MCF 10A (cell line): ENCODE measurements around the gene PCNX2. TPM values are rescaled to one million over a fixed set of nuclear protein-coding genes. Genes with fewer than 3 reads are reported as not detected.

Source experiments
- Bru-seq: library from RNA; stranded (reverse); fragments of 400-500 nt; gene quantifications from one replicate; lab custom pipeline; 2021; lab: Mats Ljungman, UMichigan
- BruChase-seq, 2 experiments: library from RNA; stranded (reverse); fragments of 400-500 nt; gene quantifications; one replicate each; lab custom pipeline; 2021; lab: Mats Ljungman, UMichigan
- BruUV-seq: library from RNA; stranded (reverse); fragments of 400-500 nt; replicated peaks from 2 replicates; lab custom pipeline; 2021; lab: Mats Ljungman, UMichigan
- CTCF ChIA-PET: fragments of 300-600 bp; sonication (Branson Sonifier 250); formaldehyde crosslinking; extraction: SDS; loops from one replicate; lab custom pipeline; 2021; ENCODE audit warnings: antibody characterized with exemption, inconsistent platforms; lab: Yijun Ruan, JAX
- POLR2A ChIA-PET: fragments of 300-600, 350-650 bp; sonication (Branson Sonifier 250); formaldehyde crosslinking; extraction: SDS; loops from one replicate; lab custom pipeline; 2020; ENCODE audit warnings: antibody characterized with exemption, inconsistent platforms; lab: Yijun Ruan, JAX
- DNase-seq: peaks from one replicate; pipeline ENCODE4 v3.0.0-alpha.2; 2018; ENCODE audit not compliant: unreplicated experiment
- H3K27ac Mint-ChIP-seq: one replicate; pipeline ENCODE4 v1.8.0; 2022; ENCODE audit warnings: mild to moderate bottlenecking, low read depth, mixed read lengths; ENCODE audit not compliant: unreplicated experiment
- H3K27me3 Mint-ChIP-seq: one replicate; pipeline ENCODE4 v1.8.0; 2022; ENCODE audit warnings: mixed read lengths; ENCODE audit not compliant: insufficient read depth, unreplicated experiment
- H3K36me3 Mint-ChIP-seq: one replicate; pipeline ENCODE4 v1.8.0; 2022; ENCODE audit warnings: mild to moderate bottlenecking, moderate library complexity, mixed read lengths; ENCODE audit not compliant: insufficient read depth, unreplicated experiment
- H3K4me1 Mint-ChIP-seq: one replicate; pipeline ENCODE4 v1.8.0; 2022; ENCODE audit warnings: mixed read lengths; ENCODE audit not compliant: insufficient read depth, unreplicated experiment
- H3K4me3 Mint-ChIP-seq: one replicate; pipeline ENCODE4 v1.8.0; 2022; ENCODE audit warnings: mild to moderate bottlenecking, moderate library complexity, mixed read lengths; ENCODE audit not compliant: unreplicated experiment
- H3K9me3 Mint-ChIP-seq: one replicate; pipeline ENCODE4 v1.8.0; 2022; ENCODE audit warnings: mixed read lengths; ENCODE audit not compliant: unreplicated experiment
- intact Hi-C: fragments of 100-400 bp; cut with micrococcal nuclease; formaldehyde crosslinking; loops from 2 replicates; pipeline ENCODE4 v1.14.1; 2022
- long read RNA-seq: library from polyadenylated mRNA; stranded (forward); transcript quantifications from one replicate; pipeline ENCODE4 v2.0.0, GENCODE V29; 2022
- total RNA-seq: library from RNA; stranded (reverse); gene quantifications from 2 replicates; pipeline ENCODE4 v1.2.3, GENCODE V29; 2022
- TF ChIP-seq, protein P1 (sequence below): fragments of 200-600 bp; IDR thresholded peaks from one replicate; pipeline ENCODE4 v1.8.0; 2022; ENCODE audit warnings: antibody characterized with exemption, mild to moderate bottlenecking; ENCODE audit not compliant: unreplicated experiment

PCNX2 gene
- 80.5 and 85.3 TPM in 2 replicates for total RNA-seq
- percentile 95 among the genes with signal in this experiment for Bru-seq, nascent RNA
- percentile 89 among the genes with signal in this experiment for BruChase-seq, experiment 1, labeled RNA remaining after a 6-hour chase
- BruChase-seq, experiment 2, labeled RNA remaining after a 2-hour chase: percentile 94 among the genes with signal in this experiment
- long read RNA-seq, partial matches to known transcripts: 15 of 59 reads
- long read RNA-seq, other reads (novel, unspliced or antisense): 44 of 59 reads

GRCh38 chr1:233295237-233295974 is at the start of gene PCNX2:
PCNX2 (minus strand) TSS chr1:233295725; CDS start chr1:233295478, 247 bp downstream.
- no peaks in the 10 kb centered on the region for H3K9me3 Mint-ChIP-seq
- intact Hi-C loops: no loop called here
- H3K36me3 Mint-ChIP-seq: peaks cover 6% of the 10 kb centered on the region
- peaks cover 28% of the 10 kb centered on the region for H3K4me1 Mint-ChIP-seq
- ChIA-PET CTCF (interaction anchor here (0.6 to 1.9 kb wide), 5 partner anchors 9 to 1030 kb away, joined by 3 to 13 read pairs (median 4); no protein-coding TSS in a partner anchor), POLR2A (interaction anchor here (0.7 to 10.3 kb wide), 20 partner anchors 8 to 1062 kb away, joined by 3 to 129 read pairs (median 4); partner anchors contain the start of gene MAP3K21)
- no TSS peak for BruUV-seq
- peak; percentile 88 for DNase-seq
- peak within 1 kb of the TSS; percentile 68 for H3K27ac Mint-ChIP-seq
- TF ChIP-seq, protein P1, sequence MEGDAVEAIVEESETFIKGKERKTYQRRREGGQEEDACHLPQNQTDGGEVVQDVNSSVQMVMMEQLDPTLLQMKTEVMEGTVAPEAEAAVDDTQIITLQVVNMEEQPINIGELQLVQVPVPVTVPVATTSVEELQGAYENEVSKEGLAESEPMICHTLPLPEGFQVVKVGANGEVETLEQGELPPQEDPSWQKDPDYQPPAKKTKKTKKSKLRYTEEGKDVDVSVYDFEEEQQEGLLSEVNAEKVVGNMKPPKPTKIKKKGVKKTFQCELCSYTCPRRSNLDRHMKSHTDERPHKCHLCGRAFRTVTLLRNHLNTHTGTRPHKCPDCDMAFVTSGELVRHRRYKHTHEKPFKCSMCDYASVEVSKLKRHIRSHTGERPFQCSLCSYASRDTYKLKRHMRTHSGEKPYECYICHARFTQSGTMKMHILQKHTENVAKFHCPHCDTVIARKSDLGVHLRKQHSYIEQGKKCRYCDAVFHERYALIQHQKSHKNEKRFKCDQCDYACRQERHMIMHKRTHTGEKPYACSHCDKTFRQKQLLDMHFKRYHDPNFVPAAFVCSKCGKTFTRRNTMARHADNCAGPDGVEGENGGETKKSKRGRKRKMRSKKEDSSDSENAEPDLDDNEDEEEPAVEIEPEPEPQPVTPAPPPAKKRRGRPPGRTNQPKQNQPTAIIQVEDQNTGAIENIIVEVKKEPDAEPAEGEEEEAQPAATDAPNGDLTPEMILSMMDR: no peak
- H3K27me3 Mint-ChIP-seq: no peaks in the 10 kb centered on the region
- H3K4me3 Mint-ChIP-seq: peak within 1 kb of the TSS; percentile 81

DNA sequence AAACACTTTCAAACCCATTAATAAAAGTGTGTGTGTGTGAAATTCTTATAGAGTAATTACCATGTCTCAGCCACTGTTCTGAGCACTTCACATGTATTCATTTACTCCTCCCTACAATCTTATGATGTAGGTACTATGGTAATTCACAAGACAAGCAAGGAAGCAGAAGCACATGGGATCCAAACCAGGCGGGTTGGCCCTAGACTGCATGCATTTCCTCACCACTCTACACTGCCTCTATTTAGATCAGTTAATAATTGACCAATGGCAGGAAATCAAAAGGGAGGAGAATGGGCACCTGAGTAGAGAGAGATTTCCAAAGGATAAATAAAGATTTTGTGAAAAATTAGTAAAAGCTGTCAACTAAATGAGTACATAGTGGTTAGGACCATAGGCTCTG is 47.7 kb upstream of the PCNX2 start:
- Mint-ChIP-seq H3K4me1 (peaks cover 6% of the 10 kb centered on the region), H3K9me3 (no peaks in the 10 kb centered on the region), H3K36me3 (peaks cover 16% of the 10 kb centered on the region), H3K27me3 (no peaks in the 10 kb centered on the region), H3K27ac (no peak overlapping the region), H3K4me3 (no peak overlapping the region)
- TF ChIP-seq, protein P1: no peak
- intact Hi-C loops: no loop called here
- ChIA-PET POLR2A (interaction anchor here (1.2 to 8.6 kb wide), 4 partner anchors 8 to 18 kb away, joined by 3 to 82 read pairs (median 7); partner anchors contain the start of gene MAP3K21), CTCF (interaction anchor here (0.6 to 1.2 kb wide), 5 partner anchors 8 to 98 kb away, joined by 3 to 4 read pairs (median 4); partner anchors contain the start of gene MAP3K21)
- DNase-seq: no peak
- no TSS peak for BruUV-seq

- BruUV-seq: no TSS peak
- DNase-seq: no peak
- ChIA-PET POLR2A (interaction anchor here (0.7 to 8.6 kb wide), 5 partner anchors 8 to 1031 kb away, joined by 3 to 82 read pairs (median 7); partner anchors contain the start of genes COA6 and MAP3K21), CTCF (interaction anchor here (0.9 to 1.7 kb wide), 3 partner anchors 9 to 37 kb away, joined by 3 to 7 read pairs (median 6); no protein-coding TSS in a partner anchor)
- Mint-ChIP-seq H3K4me3 (no peak overlapping the region), H3K4me1 (peaks cover 6% of the 10 kb centered on the region), H3K27ac (no peak overlapping the region), H3K9me3 (no peaks in the 10 kb centered on the region), H3K27me3 (no peaks in the 10 kb centered on the region), H3K36me3 (peaks cover 12% of the 10 kb centered on the region)
- TF ChIP-seq, protein P1: no peak
- intact Hi-C loops: no loop called here
Measured at GRCh38 chr1:233342086-233342485, 46.6 kb upstream of the PCNX2 start.
